Neural cell (in vitro differentiated cells): ENCODE data around the gene RAI1. TPM values are rescaled to one million over a fixed set of nuclear protein-coding genes. Genes with fewer than 3 reads are reported as not detected.

Experiments
- H2AFZ ChIP-seq: fragments of 200-600, 300-800 bp; sonication (generic), shearing (Covaris generic); 2 replicates; pipeline ENCODE4 v1.6.0; 2014; ENCODE audit warnings: low read depth, mild to moderate bottlenecking, antibody characterized with exemption, low read length, moderate library complexity
- H3F3A ChIP-seq: fragments of 200-600 bp; shearing (Covaris generic); 2 replicates; pipeline ENCODE4 v1.6.1; 2016; ENCODE audit warnings: mild to moderate bottlenecking, moderate library complexity, mixed read lengths, antibody characterized with exemption, low read length; ENCODE audit not compliant: insufficient read depth, poor library complexity, severe bottlenecking
- H3K27ac ChIP-seq: fragments of 200-600, 300-800 bp; sonication (generic), shearing (Covaris generic); 2 replicates; pipeline ENCODE4 v1.5.1; 2014; ENCODE audit warnings: mild to moderate bottlenecking, low read length, moderate library complexity
- H3K27me3 ChIP-seq: fragments of 300-800, 200-600 bp; sonication (generic), shearing (Covaris generic); 2 replicates; pipeline ENCODE4 v1.6.0; 2014; ENCODE audit warnings: mild to moderate bottlenecking, low read depth, low read length, moderate library complexity; ENCODE audit not compliant: insufficient read depth
- H3K36me3 ChIP-seq: fragments of 300-800, 200-600 bp; sonication (generic), shearing (Covaris generic); 2 replicates; pipeline ENCODE4 v1.5.1; 2014; ENCODE audit warnings: mild to moderate bottlenecking, antibody characterized with exemption, low read length, moderate library complexity; ENCODE audit not compliant: insufficient read depth
- H3K4me2 ChIP-seq: fragments of 300-800, 200-600 bp; sonication (generic), shearing (Covaris generic); 2 replicates; pipeline ENCODE4 v1.6.0; 2014; ENCODE audit warnings: mild to moderate bottlenecking, low read length
- H3K4me3 ChIP-seq: fragments of 300-800, 200-600 bp; sonication (generic), shearing (Covaris generic); 2 replicates; pipeline ENCODE4 v1.5.1; 2014; ENCODE audit warnings: mild to moderate bottlenecking, low read length, moderate library complexity
- H3K79me2 ChIP-seq: fragments of 200-600 bp; shearing (Covaris generic); replicated peaks from 2 replicates; pipeline ENCODE4 v1.6.0; 2014; ENCODE audit warnings: mild to moderate bottlenecking, low read length, moderate library complexity; ENCODE audit not compliant: insufficient read depth
- H3K9ac ChIP-seq: fragments of 300-800, 200-600 bp; sonication (generic), shearing (Covaris generic); 2 replicates; pipeline ENCODE4 v1.6.1; 2016; ENCODE audit warnings: mild to moderate bottlenecking, low read length, mixed read lengths
- H3K9me2 ChIP-seq: fragments of 200-600 bp; shearing (Covaris generic); 2 replicates; pipeline ENCODE4 v1.6.1; 2016; ENCODE audit warnings: mild to moderate bottlenecking, low read length, mixed read lengths; ENCODE audit not compliant: insufficient read depth
- H3K9me3 ChIP-seq: fragments of 200-600, 300-800 bp; sonication (generic), shearing (Covaris generic); 2 replicates; pipeline ENCODE4 v1.6.1; 2016; ENCODE audit warnings: mild to moderate bottlenecking, mixed run types, low read length, moderate library complexity, mixed read lengths
- H4K20me1 ChIP-seq: fragments of 200-600 bp; shearing (Covaris generic); 2 replicates; pipeline ENCODE4 v1.6.1; 2016; ENCODE audit warnings: mild to moderate bottlenecking, mixed run types; ENCODE audit not compliant: insufficient read depth
- EP300 ChIP-seq: fragments of 450-650 bp; conservative IDR thresholded peaks from 2 replicates; pipeline ENCODE4 v1.6.1; 2014; ENCODE audit warnings: antibody characterized with exemption, mild to moderate bottlenecking, moderate library complexity; ENCODE audit not compliant: poor library complexity, severe bottlenecking
- EZH2 ChIP-seq: fragments of 200-600, 300-800 bp; shearing (Covaris generic), sonication (generic); IDR thresholded peaks from 2 replicates; pipeline ENCODE4 v1.6.1; 2014; ENCODE audit warnings: antibody characterized with exemption, low read length, borderline replicate concordance, mild to moderate bottlenecking; ENCODE audit not compliant: insufficient read depth, poor library complexity, severe bottlenecking
- MXI1 ChIP-seq: fragments of 450-650 bp; conservative IDR thresholded peaks from 2 replicates; pipeline ENCODE4 v1.6.1; 2014; ENCODE audit warnings: antibody characterized with exemption, mild to moderate bottlenecking; ENCODE audit not compliant: poor library complexity, severe bottlenecking
- POLR2AphosphoS5 ChIP-seq: IDR thresholded peaks from 2 replicates; pipeline ENCODE4 v1.6.1; 2012
- RAD21 ChIP-seq: fragments of 450-650 bp; conservative IDR thresholded peaks from 2 replicates; pipeline ENCODE4 v1.6.1; 2014; ENCODE audit warnings: antibody characterized with exemption, mild to moderate bottlenecking, moderate library complexity
- SMC3 ChIP-seq: fragments of 450-650 bp; conservative IDR thresholded peaks from 2 replicates; pipeline ENCODE4 v1.6.1; 2014; ENCODE audit warnings: antibody characterized with exemption, mild to moderate bottlenecking, moderate library complexity; ENCODE audit not compliant: poor library complexity
- TAF1 ChIP-seq: IDR thresholded peaks from 2 replicates; pipeline ENCODE4 v1.6.1; 2012; ENCODE audit warnings: low read depth
- polyA plus RNA-seq: library from polyadenylated mRNA; depleted of rRNA; stranded (reverse); fragments of >200 nt; gene quantifications from 2 replicates; pipeline ENCODE4 v1.2.3, GENCODE V29; 2014
- TF ChIP-seq, protein P1 (sequence below): fragments of 450-650 bp; IDR thresholded peaks from 2 replicates; pipeline ENCODE4 v1.5.1; 2014; ENCODE audit warnings: antibody characterized with exemption, mild to moderate bottlenecking, moderate library complexity; ENCODE audit not compliant: poor library complexity, severe bottlenecking
- TF ChIP-seq, protein P2 (sequence below): IDR thresholded peaks from 2 replicates; pipeline ENCODE4 v1.6.1; 2012; ENCODE audit warnings: borderline replicate concordance

The RAI1 gene
- polyA plus RNA-seq, 1 donor from 2014 or later: 16.9 TPM

DNA sequence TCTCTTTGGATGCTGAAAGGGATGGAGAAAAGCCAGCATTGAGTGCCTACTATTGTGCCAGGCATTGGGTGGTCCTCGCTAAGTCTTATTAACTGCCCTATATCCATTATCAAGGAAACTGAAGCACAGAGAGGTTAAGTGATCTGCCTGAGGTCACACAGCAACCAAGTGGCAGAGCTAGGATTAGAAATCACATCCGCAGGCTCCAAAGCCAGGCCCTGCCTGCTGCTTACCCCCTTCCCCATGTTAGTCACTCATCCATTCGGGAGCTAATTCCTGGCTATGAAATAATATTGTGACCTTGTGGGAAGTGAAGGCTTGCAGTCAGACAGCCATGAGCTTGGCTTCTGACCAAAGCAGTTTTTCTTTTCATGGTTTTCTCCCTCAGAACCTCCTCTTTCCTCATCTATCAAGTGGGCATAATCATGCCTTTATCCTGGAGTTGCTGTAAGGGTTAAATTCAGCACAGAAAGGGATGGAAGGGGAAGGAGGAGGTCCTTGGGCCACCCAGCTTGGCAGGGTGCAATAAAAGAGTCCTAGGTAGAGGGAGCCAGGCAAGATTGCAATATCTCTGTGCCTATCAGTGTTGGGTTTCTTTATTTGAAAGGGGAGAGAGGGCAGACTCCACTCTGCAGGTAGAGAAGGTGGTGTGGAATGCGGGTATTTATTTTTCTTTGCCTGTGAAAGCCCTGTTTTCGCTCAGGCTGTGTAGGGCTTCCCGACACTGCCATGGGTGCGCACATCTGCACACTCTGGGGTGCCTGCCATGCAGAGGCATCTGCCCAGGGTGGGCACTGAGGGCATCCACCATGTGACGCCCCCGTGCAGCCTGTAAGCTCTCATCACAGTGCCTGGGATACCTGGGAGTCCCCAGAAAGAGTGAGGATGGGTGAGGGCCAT is 11.3 kb downstream of the RAI1 start:
- TF ChIP-seq RAD21: no peak
- no peak for TF ChIP-seq MXI1
- TF ChIP-seq SMC3: peak; percentile 21
- TF ChIP-seq POLR2AphosphoS5: no peak
- TF ChIP-seq, protein P1, sequence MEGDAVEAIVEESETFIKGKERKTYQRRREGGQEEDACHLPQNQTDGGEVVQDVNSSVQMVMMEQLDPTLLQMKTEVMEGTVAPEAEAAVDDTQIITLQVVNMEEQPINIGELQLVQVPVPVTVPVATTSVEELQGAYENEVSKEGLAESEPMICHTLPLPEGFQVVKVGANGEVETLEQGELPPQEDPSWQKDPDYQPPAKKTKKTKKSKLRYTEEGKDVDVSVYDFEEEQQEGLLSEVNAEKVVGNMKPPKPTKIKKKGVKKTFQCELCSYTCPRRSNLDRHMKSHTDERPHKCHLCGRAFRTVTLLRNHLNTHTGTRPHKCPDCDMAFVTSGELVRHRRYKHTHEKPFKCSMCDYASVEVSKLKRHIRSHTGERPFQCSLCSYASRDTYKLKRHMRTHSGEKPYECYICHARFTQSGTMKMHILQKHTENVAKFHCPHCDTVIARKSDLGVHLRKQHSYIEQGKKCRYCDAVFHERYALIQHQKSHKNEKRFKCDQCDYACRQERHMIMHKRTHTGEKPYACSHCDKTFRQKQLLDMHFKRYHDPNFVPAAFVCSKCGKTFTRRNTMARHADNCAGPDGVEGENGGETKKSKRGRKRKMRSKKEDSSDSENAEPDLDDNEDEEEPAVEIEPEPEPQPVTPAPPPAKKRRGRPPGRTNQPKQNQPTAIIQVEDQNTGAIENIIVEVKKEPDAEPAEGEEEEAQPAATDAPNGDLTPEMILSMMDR: peak; percentile 24
- TF ChIP-seq EP300: no peak
- TF ChIP-seq TAF1: no peak
- no peak for TF ChIP-seq EZH2
- TF ChIP-seq, protein P2, sequence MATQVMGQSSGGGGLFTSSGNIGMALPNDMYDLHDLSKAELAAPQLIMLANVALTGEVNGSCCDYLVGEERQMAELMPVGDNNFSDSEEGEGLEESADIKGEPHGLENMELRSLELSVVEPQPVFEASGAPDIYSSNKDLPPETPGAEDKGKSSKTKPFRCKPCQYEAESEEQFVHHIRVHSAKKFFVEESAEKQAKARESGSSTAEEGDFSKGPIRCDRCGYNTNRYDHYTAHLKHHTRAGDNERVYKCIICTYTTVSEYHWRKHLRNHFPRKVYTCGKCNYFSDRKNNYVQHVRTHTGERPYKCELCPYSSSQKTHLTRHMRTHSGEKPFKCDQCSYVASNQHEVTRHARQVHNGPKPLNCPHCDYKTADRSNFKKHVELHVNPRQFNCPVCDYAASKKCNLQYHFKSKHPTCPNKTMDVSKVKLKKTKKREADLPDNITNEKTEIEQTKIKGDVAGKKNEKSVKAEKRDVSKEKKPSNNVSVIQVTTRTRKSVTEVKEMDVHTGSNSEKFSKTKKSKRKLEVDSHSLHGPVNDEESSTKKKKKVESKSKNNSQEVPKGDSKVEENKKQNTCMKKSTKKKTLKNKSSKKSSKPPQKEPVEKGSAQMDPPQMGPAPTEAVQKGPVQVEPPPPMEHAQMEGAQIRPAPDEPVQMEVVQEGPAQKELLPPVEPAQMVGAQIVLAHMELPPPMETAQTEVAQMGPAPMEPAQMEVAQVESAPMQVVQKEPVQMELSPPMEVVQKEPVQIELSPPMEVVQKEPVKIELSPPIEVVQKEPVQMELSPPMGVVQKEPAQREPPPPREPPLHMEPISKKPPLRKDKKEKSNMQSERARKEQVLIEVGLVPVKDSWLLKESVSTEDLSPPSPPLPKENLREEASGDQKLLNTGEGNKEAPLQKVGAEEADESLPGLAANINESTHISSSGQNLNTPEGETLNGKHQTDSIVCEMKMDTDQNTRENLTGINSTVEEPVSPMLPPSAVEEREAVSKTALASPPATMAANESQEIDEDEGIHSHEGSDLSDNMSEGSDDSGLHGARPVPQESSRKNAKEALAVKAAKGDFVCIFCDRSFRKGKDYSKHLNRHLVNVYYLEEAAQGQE: no peak
- no peak overlapping the region for H2AFZ ChIP-seq
- H3K27ac ChIP-seq: peak overlapping the region; percentile 92
- peak overlapping the region; percentile 91 for H3K9ac ChIP-seq
- H3K9me3 ChIP-seq: no peaks in the 10 kb centered on the region
- peaks cover 85% of the 10 kb centered on the region for H3K79me2 ChIP-seq
- no peaks in the 10 kb centered on the region for H3K9me2 ChIP-seq
- H3K36me3 ChIP-seq: no peaks in the 10 kb centered on the region
- H4K20me1 ChIP-seq: no peaks in the 10 kb centered on the region
- no peak overlapping the region for H3K4me2 ChIP-seq
- H3F3A ChIP-seq: peaks cover 4% of the 10 kb centered on the region
- peak overlapping the region; percentile 68 for H3K4me3 ChIP-seq
- no peaks in the 10 kb centered on the region for H3K27me3 ChIP-seq

DNA sequence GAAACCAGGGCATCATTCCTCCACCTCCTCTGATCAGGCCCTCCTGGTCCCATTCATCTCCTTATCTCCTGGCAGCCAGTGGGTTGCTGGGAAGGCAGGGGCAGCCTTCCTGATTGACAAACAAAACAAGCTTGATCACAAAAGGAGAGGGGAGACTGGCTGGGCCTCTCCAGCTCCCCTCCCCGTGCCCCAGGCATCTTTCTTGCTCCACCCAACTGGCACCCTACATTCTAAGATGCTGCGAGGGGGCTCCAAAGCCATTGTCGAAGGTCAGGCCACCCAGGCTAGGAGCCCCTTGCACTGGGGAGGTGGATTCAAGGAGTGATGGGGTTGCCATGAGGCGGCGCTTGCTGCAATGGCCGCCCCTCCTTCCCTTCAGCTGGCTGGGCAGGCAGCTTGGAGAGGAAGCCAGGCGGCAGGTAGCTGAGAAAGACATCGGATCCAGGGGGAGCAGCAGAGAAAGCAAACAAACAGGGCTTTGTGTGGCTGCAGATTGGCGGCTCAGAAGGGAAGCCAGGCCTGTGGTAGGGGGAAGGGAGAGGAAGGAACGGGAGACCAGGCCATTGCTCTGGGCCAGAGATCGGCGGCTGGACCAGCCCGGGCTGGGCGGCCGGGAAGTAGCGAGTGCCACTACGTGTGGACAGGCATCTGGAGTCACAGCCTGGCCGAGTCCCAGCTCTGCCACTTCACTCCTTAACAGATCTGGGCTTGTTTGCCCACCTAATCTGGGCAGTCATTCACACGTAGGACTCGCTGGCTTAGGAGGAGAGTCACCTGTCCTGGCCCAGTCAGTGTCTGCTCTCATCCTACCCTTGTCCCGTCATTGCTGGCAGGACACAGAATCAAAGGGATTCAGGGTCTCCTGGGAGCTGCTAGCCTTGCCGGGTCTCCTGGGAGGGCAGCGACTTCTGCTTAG is 12.3 kb downstream of the RAI1 start:
- Histone ChIP-seq H3K4me3 (peak overlapping the region; percentile 68), H3F3A (peaks cover 4% of the 10 kb centered on the region), H3K27me3 (no peaks in the 10 kb centered on the region), H2AFZ (no peak overlapping the region), H4K20me1 (no peaks in the 10 kb centered on the region), H3K9ac (peak overlapping the region; percentile 91), H3K9me2 (no peaks in the 10 kb centered on the region), H3K36me3 (no peaks in the 10 kb centered on the region), H3K27ac (peak overlapping the region; percentile 92), H3K4me2 (peak overlapping the region; percentile 13), H3K9me3 (no peaks in the 10 kb centered on the region), H3K79me2 (peaks cover 85% of the 10 kb centered on the region)
- TF ChIP-seq SMC3 (peak; percentile 42), EZH2 (no peak), EP300 (peak; percentile 30), POLR2AphosphoS5 (peak; percentile 73), TAF1 (no peak)
- TF ChIP-seq, protein P2: peak; percentile 35
- TF ChIP-seq, protein P1: no peak
